ENCODE measurements around the gene NDE1.
"Not testable (repeated sequence)": the region's sequence is repeated elsewhere in the genome, so short reads cannot be mapped to it uniquely, and the experiment has no call there.

NDE1 gene

GRCh38 chr16:15701975-15702970 is 52.2 kb downstream of the NDE1 start:
- DNase-seq: no peak

GRCh38 chr16:15703029-15703736 is 53.1 kb downstream of the NDE1 start:
- DNase-seq: no peak

GRCh38 chr16:15704545-15704987 is 54.5 kb downstream of the NDE1 start:
- DNase-seq: no peak

- DNase-seq: no peak
These were observed 55.1 kb downstream of the NDE1 start for GRCh38 chr16:15705064-15705565.

- DNase-seq: no peak
These were observed 57.3 kb downstream of the NDE1 start for GRCh38 chr16:15707332-15707731.

- no peak for DNase-seq
These were observed 58.1 kb downstream of the NDE1 start for GRCh38 chr16:15708096-15708495.

GRCh38 chr16:15708997-15709396 is 59.0 kb downstream of the NDE1 start:
- DNase-seq: no peak

GRCh38 chr16:15714393-15715172 is 64.5 kb downstream of the NDE1 start:
- DNase-seq: no peak

- DNase-seq: no peak
These were observed 65.2 kb downstream of the NDE1 start for GRCh38 chr16:15715221-15715620.

- DNase-seq: no peak
These were observed 66.8 kb downstream of the NDE1 start for GRCh38 chr16:15716694-15717447.

- no peak for DNase-seq
These were observed 71.0 kb downstream of the NDE1 start for GRCh38 chr16:15721018-15721417.

- no peak for DNase-seq
These were observed 73.8 kb downstream of the NDE1 start for GRCh38 chr16:15723808-15724207.

GRCh38 chr16:15725641-15726240 is 75.7 kb downstream of the NDE1 start:
- DNase-seq: no peak

GRCh38 chr16:15726715-15727114 is 76.7 kb downstream of the NDE1 start:
- no peak for DNase-seq

- not testable (repeated sequence) for DNase-seq
These were observed 77.7 kb downstream of the NDE1 start for GRCh38 chr16:15727697-15728096.

- DNase-seq: no peak
These were observed 79.1 kb downstream of the NDE1 start for GRCh38 chr16:15729152-15729551.

- DNase-seq: no peak
These were observed 82.4 kb downstream of the NDE1 start for GRCh38 chr16:15732416-15732815.

GRCh38 chr16:15735610-15736009 is 85.6 kb downstream of the NDE1 start:
- DNase-seq: no peak

- no peak for DNase-seq
These were observed 86.5 kb downstream of the NDE1 start for GRCh38 chr16:15736529-15736928.

- DNase-seq: no peak
These were observed 87.1 kb downstream of the NDE1 start for GRCh38 chr16:15737140-15737644.

GRCh38 chr16:15739464-15739863 is 89.4 kb downstream of the NDE1 start:
- DNase-seq: no peak
